ENCODE results near the gene PTPDC1. TPM values are rescaled to one million over a fixed set of nuclear protein-coding genes. Genes with fewer than 3 reads are reported as not detected.

The PTPDC1 gene
- total RNA-seq, 1 experiment from 2014 or later: 5.4 TPM

DNA sequence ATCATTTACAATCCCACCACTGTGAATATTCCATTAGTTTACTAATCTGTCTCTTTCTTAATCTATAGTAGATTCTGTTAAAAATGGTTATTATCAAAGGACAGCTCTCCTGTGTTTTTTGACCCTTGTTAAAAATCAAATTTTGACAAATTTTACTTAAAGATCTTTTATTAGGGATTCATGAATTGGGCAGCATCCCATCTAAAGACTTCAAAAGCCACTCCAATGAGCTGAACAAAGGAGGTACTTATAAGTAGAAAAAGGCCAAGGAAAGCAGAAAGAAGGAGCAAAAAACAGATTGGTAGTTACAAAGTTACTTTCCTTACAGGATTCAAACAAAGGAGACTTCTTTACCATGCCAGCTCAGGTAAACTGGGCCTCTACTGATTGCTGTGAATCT lies 44.5 kb upstream of the PTPDC1 start:
- no peaks in the 10 kb centered on the region for H3F3A ChIP-seq (ENCODE audit: low read length, unreplicated experiment)
- ATAC-seq: no peak
- DNase-seq: no peak
- TF ChIP-seq EZH2 (IDR thresholded peaks at IDR 0.05; ENCODE audit: low read length, unreplicated experiment) (no peak), EZH2phosphoT487 (IDR thresholded peaks at IDR 0.05; ENCODE audit: borderline replicate concordance, low read length) (no peak)
- no peak overlapping the region for H2AFZ ChIP-seq (ENCODE audit: low read length)
- BruUV-seq (replicated peaks): no TSS peak
- H3K4me3 ChIP-seq (ENCODE audit: low read length): no peak overlapping the region
- no peaks in the 10 kb centered on the region for H3K79me2 ChIP-seq (ENCODE audit: low read length)
- H3K27me3 ChIP-seq (ENCODE audit: low read length): no peaks in the 10 kb centered on the region
- no peaks in the 10 kb centered on the region for H3K36me3 ChIP-seq (ENCODE audit: low read depth, low read length)
- ChIA-PET POLR2A (ENCODE audit: unreplicated experiment) (no interaction called here), CTCF (no interaction called here)
- H3K9ac ChIP-seq (ENCODE audit: low read length): no peak overlapping the region
- no peak overlapping the region for H3K4me2 ChIP-seq (ENCODE audit: low read length)
- no peak overlapping the region for H3K27ac ChIP-seq (ENCODE audit: low read length)
- intact Hi-C loops (cut with micrococcal nuclease): no loop called here
- no peaks in the 10 kb centered on the region for H3K9me2 ChIP-seq (replicated peaks; ENCODE audit: low read length)
- no peaks in the 10 kb centered on the region for H4K20me1 ChIP-seq (ENCODE audit: low read length)
- H3K4me1 ChIP-seq (ENCODE audit: insufficient read depth, low read length): no peaks in the 10 kb centered on the region
- no peaks in the 10 kb centered on the region for H3K9me3 ChIP-seq (ENCODE audit: low read length)

- Histone ChIP-seq H3K27me3 (ENCODE audit: low read length) (no peaks in the 10 kb centered on the region), H3K4me2 (ENCODE audit: low read length) (no peak overlapping the region), H3K4me1 (ENCODE audit: insufficient read depth, low read length) (no peaks in the 10 kb centered on the region), H3K9me3 (ENCODE audit: low read length) (no peaks in the 10 kb centered on the region), H3K9ac (ENCODE audit: low read length) (no peak overlapping the region), H2AFZ (ENCODE audit: low read length) (no peak overlapping the region), H3F3A (ENCODE audit: low read length, unreplicated experiment) (no peaks in the 10 kb centered on the region), H3K4me3 (ENCODE audit: low read length) (no peak overlapping the region), H3K36me3 (ENCODE audit: low read depth, low read length) (no peaks in the 10 kb centered on the region), H4K20me1 (ENCODE audit: low read length) (no peaks in the 10 kb centered on the region), H3K79me2 (ENCODE audit: low read length) (no peaks in the 10 kb centered on the region), H3K27ac (ENCODE audit: low read length) (no peak overlapping the region), H3K9me2 (replicated peaks; ENCODE audit: low read length) (no peaks in the 10 kb centered on the region)
- ATAC-seq (no peak), DNase-seq (no peak)
- BruUV-seq (replicated peaks): no TSS peak
- intact Hi-C loops (cut with micrococcal nuclease): no loop called here
- CTCF ChIA-PET: no interaction called here
- TF ChIP-seq EZH2 (IDR thresholded peaks at IDR 0.05; ENCODE audit: low read length, unreplicated experiment): no peak
- TF ChIP-seq EZH2phosphoT487 (IDR thresholded peaks at IDR 0.05; ENCODE audit: borderline replicate concordance, low read length): no peak
- TF ChIP-seq CTCF (conservative IDR thresholded peaks at IDR 0.05; ENCODE audit: low read depth, low read length): no peak
- POLR2A ChIA-PET (ENCODE audit: unreplicated experiment): no interaction called here
These were observed 41.5 kb upstream of the PTPDC1 start for GRCh38 chr9:94042516-94043360.

DNA sequence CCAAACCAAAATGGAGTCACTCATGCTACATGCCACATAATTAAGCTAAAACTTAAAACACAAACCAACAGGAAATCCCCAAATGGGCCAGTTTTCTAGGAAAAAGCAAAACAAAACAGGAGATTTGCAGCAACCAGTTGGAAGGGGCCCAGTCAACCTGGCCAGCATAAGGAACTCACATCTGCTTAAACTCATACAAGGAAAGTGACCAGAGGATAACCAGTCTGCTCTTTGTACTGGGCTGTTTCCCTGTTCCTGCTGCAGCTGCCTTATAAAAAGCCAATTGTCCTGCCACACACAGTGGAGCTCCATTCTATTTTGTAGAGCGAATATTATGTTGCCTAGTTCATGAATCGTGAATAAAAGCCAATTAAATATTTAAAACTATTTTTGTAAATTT lies 29.5 kb upstream of the PTPDC1 start:
- Histone ChIP-seq H3K36me3 (ENCODE audit: low read depth, low read length) (no peaks in the 10 kb centered on the region), H3K9ac (ENCODE audit: low read length) (no peak overlapping the region), H3K4me3 (ENCODE audit: low read length) (no peak overlapping the region), H2AFZ (ENCODE audit: low read length) (no peak overlapping the region), H4K20me1 (ENCODE audit: low read length) (no peaks in the 10 kb centered on the region), H3K27ac (ENCODE audit: low read length) (no peak overlapping the region), H3K9me3 (ENCODE audit: low read length) (no peaks in the 10 kb centered on the region), H3F3A (ENCODE audit: low read length, unreplicated experiment) (no peaks in the 10 kb centered on the region), H3K27me3 (ENCODE audit: low read length) (no peaks in the 10 kb centered on the region), H3K4me2 (ENCODE audit: low read length) (no peak overlapping the region), H3K79me2 (ENCODE audit: low read length) (no peaks in the 10 kb centered on the region), H3K4me1 (ENCODE audit: insufficient read depth, low read length) (no peaks in the 10 kb centered on the region), H3K9me2 (replicated peaks; ENCODE audit: low read length) (no peaks in the 10 kb centered on the region)
- no peak for TF ChIP-seq EZH2phosphoT487 (IDR thresholded peaks at IDR 0.05; ENCODE audit: borderline replicate concordance, low read length)
- no peak for TF ChIP-seq EZH2 (IDR thresholded peaks at IDR 0.05; ENCODE audit: low read length, unreplicated experiment)
- no peak for TF ChIP-seq CTCF (conservative IDR thresholded peaks at IDR 0.05; ENCODE audit: low read depth, low read length)
- POLR2A ChIA-PET (ENCODE audit: unreplicated experiment): no interaction called here
- ATAC-seq: no peak
- BruUV-seq (replicated peaks): no TSS peak
- CTCF ChIA-PET: no interaction called here
- intact Hi-C loops (cut with micrococcal nuclease): no loop called here
- DNase-seq: no peak
